GM18907 (cell line): ENCODE data around the gene C1orf226.
"Not testable (repeated sequence)": the region's sequence is repeated elsewhere in the genome, so short reads cannot be mapped to it uniquely, and the experiment has no call there.

Source experiments
- ATAC-seq: cut with Tn5 transposase; IDR thresholded peaks from one replicate; pipeline ENCODE4 v1.9.1; 2021; ENCODE audit warnings: mild to moderate bottlenecking, moderate library complexity; ENCODE audit not compliant: unreplicated experiment

Gene C1orf226, protein sequence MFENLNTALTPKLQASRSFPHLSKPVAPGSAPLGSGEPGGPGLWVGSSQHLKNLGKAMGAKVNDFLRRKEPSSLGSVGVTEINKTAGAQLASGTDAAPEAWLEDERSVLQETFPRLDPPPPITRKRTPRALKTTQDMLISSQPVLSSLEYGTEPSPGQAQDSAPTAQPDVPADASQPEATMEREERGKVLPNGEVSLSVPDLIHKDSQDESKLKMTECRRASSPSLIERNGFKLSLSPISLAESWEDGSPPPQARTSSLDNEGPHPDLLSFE

DNA sequence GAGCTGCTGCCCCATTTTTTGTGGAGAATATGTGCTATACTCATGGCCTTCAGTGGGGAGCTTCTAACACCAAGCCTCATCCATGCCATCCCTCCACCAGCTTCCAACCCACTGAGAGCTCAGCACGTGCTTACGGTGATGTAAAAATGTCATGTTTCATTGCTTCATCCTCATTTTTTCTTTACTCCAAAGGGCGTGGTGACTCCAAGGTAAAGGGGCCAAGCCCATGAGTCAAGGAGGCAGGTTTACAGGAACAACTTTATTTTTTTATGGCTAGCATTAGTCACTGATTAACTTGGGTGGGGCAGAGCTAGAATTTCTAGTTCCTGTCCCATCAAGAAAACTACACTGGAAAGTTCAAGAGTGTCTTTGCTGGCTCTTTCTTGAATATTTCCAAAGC, at the start of gene C1orf226:
Gene C1orf226 (plus strand): TSS at position 346 of the 400 bp plus-strand sequence. CDS start 174 bp downstream, outside the sequence.
- ATAC-seq, result no peak

- ATAC-seq, result no peak
These were observed 47.5 kb upstream of the C1orf226 start for GRCh38 chr1:162333991-162334390.

DNA sequence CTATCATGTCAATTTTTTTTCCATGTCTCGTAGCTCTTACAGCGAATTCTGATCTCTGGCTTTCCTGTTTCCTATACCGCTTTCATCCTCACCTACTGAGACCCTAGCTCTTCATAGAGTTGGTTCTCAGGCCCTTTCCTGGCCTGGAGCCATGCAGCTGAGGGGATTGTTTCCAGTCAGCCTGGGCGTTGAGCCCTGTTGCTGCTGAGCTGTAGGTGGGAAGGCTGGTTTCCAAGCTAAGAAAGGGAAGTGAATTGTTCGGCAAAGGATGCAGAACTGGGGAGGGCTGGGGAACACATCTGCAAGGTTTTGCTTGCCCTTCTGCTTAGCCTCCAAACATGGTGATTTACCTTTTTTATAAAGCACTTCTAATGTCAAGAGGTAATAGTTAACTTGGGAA, 46.4 kb upstream of the C1orf226 start:
- no peak for ATAC-seq

DNA sequence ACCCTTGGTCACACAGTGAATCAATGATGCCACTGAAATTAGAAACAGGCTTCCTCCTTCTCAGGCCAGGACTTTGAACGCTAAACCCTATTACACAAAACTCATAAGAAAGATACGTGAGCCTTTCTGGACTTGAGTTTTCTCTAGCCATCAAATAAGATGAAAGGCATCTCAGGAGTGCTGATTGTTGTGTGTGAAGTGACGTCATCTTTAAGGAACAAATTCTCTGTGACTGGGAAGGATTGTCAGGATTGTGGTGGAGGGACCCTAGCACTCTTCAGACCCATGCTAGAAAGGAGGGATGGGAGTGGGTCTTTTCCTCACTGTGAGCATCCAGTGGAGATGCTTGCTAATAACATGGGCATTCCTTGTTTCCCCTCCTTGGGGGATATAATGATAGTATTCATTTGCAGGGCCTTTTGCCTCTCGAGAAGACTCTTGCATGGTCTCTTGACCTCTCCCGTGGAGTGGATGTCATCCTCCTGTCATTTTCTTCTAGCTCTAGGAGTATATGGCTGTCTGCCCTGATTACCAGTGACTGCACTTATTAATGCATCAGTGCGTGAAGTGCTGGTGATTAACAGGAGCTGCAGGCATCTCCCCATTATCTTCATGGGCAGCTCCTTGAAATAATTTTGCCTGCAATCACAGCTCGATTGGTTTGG, 44.8 kb upstream of the C1orf226 start:
- no peak for ATAC-seq

DNA sequence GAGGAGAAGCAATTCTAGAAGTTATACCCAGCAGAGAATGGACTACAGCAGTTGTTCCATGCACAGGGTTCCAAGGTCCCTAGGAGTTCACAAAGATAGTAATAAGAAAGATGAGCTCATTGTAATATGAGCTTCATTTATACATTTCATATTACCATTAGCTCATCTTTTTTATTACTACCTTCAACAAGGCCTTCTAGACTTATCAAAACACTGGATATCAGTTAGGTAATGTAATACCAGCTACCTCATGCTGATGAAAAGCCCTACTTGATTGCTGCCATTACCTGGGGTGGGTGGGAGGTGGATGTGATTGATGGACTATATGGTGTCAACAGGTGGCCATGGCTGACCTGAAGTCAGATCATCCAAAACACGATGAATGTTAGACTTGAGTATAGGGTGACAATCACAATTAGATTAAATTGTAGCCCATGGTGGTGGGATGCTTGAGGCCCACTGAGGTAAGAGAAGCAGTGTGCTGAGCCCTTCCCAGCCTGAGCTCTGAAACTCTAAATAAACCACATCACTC, 39.0 kb upstream of the C1orf226 start:
- ATAC-seq, result no peak

DNA sequence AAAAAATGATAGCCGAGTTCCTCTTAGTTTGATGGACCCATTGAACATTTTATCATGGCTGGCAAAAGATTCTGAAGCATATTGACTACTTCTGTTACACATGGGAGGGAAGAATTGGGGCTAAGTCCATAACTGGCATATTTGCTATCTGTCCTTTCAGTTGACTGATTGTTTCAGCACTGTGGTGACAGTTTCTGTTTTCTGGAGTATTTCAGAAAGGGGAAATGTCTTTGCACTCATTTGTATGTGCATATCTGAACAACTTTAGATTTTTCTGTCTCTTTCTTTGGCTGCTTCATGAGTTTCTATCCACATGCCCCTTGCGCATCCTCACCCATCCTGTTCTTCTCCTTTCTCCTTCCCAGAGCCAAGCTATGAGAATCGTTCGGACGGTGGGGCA, 38.1 kb upstream of the C1orf226 start:
- ATAC-seq, result no peak

- ATAC-seq, result no peak
These were observed 34.2 kb upstream of the C1orf226 start for GRCh38 chr1:162347281-162347680.

DNA sequence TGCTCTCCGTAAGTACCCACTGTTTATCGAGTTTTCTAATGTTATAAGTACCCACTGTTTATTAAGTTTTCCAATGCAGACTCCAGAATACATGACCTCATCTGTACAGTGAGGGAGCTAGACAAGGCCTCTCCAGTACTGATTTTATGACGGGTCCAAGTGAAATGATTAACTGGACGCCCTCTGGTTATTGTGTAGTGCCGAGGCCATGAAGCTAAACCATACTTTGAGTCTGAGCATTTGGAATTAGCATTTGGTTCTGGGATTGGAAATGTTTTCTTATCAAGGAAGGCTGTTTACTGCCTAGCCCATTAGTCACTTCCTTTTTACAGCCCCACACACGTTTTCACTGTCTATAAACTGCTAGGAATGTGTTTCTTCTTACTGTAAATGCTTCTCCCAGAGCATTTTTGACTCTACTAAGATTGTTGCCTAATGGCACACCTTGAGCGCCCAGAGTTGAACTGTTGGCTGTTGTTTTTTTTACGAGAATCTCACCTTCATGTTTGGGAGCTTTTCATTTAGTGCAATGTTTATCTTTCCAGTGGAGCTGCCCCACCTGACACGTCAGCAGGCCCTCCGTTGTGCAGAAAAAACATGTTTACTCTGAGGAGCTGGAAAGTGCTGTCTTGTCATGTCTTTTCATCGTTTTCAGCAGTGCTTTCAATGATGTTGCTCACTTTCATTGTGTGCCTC, 31.7 kb upstream of the C1orf226 start:
- ATAC-seq, result no peak

- ATAC-seq, result no peak
These were observed 30.2 kb upstream of the C1orf226 start for GRCh38 chr1:162351246-162351842.

GRCh38 chr1:162351874-162352273, 29.7 kb upstream of the C1orf226 start:
- ATAC-seq, result not testable (repeated sequence)

DNA sequence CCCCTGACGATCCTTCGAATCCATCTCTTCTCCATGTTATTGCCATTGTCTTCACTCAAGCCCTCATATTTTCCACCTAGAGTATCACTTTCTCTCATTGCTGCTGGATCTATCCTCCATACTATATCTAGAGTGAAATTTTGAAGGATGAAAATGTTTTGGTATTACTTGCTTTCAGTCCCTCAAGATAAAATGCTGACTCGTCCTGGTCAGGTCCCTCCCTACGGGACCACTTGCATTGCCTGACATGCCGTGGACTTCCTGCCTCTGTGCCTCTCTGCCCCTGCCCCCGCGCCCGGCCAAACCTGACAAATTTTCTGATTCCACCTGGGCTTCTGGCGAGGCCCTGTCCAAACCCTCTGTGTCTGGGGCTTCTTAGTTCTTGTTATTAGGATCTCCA, 28.4 kb upstream of the C1orf226 start:
- no peak for ATAC-seq

DNA sequence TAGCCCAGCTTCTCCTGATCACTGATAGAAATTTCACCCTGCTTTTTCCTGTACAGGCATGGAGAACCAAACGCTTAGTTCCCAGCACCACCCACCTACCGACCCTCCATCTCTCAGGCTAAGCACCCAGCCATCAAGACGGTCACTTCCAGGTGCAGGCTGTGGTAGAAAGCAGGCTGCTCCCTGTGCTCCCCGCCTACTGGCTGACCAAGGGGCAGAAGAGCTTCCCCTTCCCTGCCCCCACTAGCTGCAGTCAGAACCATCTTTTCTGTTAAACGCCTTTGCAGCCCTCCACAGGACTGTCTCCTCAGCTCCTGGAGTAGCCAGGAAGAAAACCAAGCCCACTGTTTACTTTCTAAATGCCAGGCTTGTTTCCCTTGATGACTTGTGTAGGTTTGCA, 27.8 kb upstream of the C1orf226 start:
- no peak for ATAC-seq

GRCh38 chr1:162357681-162358266, 23.8 kb upstream of the C1orf226 start:
- no peak for ATAC-seq

DNA sequence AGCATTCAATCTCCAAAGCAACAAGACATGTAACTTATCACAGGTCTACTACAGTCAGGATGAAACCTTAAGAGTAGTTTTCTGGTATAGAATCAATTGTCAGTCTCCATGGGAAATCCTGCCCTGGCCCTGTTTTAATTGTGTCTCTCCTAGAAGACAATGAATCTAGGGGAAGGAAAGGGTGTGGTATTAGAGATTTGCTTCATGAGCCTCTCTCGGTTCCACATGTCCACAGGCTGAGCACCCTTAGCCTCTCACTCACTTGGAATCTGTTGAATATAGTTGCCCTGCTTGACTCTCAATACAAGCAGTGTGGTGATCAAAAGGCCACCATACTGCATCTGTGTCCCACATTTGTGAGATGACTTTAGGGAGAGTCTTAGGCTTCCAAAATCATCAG, 22.6 kb upstream of the C1orf226 start:
- ATAC-seq, result no peak

GRCh38 chr1:162359523-162360236, 21.8 kb upstream of the C1orf226 start:
- ATAC-seq, result no peak

DNA sequence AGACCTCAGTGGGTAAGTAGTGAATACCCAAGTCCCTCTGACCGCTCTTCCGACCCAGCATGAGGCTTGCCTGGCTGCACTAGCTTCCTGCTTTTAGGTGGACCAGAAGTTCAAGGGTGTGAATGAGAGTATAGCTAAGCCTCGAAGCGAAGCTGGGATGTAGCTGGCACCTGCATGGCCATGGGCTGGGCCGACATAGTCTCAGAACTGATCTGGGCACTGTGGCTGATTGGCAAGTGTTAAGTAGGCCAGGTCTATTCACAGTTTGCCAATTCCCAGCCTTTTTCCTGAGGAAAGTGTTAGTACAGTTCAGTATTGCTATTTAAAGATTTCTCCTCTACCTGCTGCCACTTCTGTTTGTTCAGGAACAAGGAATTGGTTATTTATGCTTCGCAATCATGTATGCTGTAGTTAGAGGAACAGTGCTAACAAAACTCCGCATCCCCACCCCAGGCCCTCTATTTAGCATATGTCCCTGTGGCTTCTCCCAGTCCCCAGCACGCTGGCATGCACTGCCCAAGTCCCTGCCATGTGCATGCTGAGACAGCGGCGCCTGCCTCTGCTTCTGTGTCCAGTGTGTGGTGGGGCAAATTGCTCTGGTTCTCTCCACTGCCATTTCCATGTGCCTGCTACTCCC, 21.2 kb upstream of the C1orf226 start:
- no peak for ATAC-seq

DNA sequence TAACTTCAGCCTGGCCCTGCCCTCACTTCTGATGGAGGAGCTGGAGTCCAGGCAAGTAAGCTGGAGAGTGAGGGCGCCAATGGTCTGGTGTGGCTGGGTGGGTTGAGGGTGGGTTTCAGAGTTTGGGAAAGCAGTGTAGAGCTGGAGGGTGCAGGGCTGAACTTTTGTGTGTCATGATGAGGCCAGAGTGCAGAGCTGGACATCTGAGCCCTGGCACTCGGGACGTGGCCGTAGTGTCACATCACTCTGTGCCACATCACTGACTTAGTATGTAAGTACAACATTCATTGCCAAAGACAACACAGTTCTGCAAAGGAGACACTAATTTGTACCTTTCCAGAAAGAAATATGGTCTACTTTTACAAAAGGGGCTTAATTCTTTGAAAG, 20.7 kb upstream of the C1orf226 start:
- ATAC-seq, result no peak

DNA sequence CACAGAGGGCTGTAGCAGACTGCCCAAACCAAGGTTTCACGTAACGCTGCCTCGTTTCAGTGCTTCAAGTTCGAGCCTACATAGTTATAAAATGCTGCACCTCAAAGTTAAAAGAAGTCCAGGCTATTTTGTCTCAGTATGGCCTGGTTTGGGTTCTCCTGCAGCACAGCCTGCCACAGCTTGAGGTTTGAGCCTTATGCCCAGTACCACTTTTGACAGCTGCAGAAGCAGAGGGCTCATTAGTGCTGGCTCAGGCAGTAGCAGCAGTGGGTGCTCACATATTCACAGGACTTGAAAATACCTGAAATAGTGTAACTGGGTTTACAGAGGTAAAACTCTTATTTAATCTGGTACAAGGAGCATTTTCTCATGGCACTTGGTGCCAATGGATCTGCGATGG, 20.2 kb upstream of the C1orf226 start:
- peak; percentile 71 for ATAC-seq

DNA sequence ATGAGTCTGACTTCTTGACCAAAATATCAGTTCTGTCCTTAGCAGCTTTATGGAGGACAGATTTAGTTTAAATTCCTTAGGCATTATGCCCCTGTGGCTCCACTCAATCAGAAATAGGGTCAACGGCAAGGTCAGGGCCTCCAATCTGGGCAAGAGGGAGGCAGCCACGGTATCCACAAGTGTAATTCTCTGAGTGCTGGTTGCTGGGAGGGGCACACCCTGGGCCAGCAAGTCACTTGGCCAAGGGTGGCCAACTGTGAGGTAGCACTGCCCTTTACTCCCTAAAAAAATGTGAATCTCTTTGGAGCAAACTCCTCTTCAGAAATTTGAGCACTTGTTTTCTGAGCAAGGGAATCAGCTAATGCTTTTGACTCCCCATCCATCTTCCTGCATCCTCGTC, 17.7 kb upstream of the C1orf226 start:
- no peak for ATAC-seq

DNA sequence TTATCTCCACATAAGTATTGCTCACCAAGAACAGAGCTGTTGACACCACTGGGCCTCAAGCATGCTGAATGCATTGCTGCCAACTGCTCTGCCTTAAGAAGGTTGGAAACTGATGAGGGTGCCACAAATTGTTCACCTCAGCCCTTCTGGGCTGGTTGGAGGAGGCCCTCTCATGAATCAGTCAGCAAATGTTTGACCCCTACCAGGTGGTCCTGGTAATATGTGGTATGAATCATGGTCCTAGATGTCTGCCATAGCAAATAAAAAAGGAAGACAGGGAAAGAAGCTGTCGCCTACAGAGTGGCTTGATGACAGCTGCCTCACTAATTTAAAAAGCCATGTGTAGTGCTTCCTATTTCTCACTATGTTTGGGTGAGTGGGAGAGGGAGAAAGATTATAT, 17.0 kb upstream of the C1orf226 start:
- ATAC-seq, result no peak
